OCI-LY1 (cell line): ENCODE results near the gene XYLT1.
A peak's percentile ranks its signal among the peaks of the same experiment; 100 is the strongest.

ENCODE experiments used
- H2AFZ ChIP-seq: fragments of 200-600 bp; sonication (generic), shearing (Covaris generic); 2 replicates; pipeline ENCODE4 v1.6.0; 2014; ENCODE audit warnings: antibody characterized with exemption, mild to moderate bottlenecking, low read length
- H3F3A ChIP-seq: fragments of 200-600 bp; sonication (generic), shearing (Covaris generic); 2 replicates; pipeline ENCODE4 v1.6.0; 2014; ENCODE audit warnings: mild to moderate bottlenecking, antibody characterized with exemption, low read length, moderate library complexity; ENCODE audit not compliant: insufficient read depth
- H3K27ac ChIP-seq: fragments of 200-600 bp; sonication (generic); 2 replicates; pipeline ENCODE4 v1.5.1; 2014; ENCODE audit warnings: low read length, mixed run types, mild to moderate bottlenecking, low read depth; ENCODE audit not compliant: poor library complexity, severe bottlenecking
- H3K27me3 ChIP-seq: fragments of 200-600 bp; sonication (generic); 2 replicates; pipeline ENCODE4 v1.6.0; 2014; ENCODE audit warnings: antibody characterized with exemption, mild to moderate bottlenecking, low read length, moderate library complexity; ENCODE audit not compliant: insufficient read depth
- H3K36me3 ChIP-seq: fragments of 200-600 bp; sonication (generic); 2 replicates; pipeline ENCODE4 v1.6.1; 2014; ENCODE audit warnings: mild to moderate bottlenecking, antibody characterized with exemption, low read length, moderate library complexity, mixed read lengths; ENCODE audit not compliant: insufficient read depth
- H3K4me1 ChIP-seq: fragments of 200-600 bp; sonication (generic); 2 replicates; pipeline ENCODE4 v1.5.1; 2014; ENCODE audit warnings: mild to moderate bottlenecking, low read length, moderate library complexity; ENCODE audit not compliant: insufficient read depth, severe bottlenecking
- H3K4me2 ChIP-seq: fragments of 200-600 bp; sonication (generic), shearing (Covaris generic); 2 replicates; pipeline ENCODE4 v1.6.1; 2014; ENCODE audit warnings: low read length
- H3K4me3 ChIP-seq: fragments of 200-600 bp; sonication (generic); 2 replicates; pipeline ENCODE4 v1.5.1; 2014; ENCODE audit warnings: low read length, low read depth, mild to moderate bottlenecking, mixed read lengths; ENCODE audit not compliant: poor library complexity, severe bottlenecking
- H3K79me2 ChIP-seq: fragments of 200-600 bp; shearing (Covaris generic); 2 replicates; pipeline ENCODE4 v1.6.1; 2016; ENCODE audit warnings: mixed run types, low read length, mixed read lengths; ENCODE audit not compliant: insufficient read depth
- H3K9ac ChIP-seq: fragments of 200-600 bp; sonication (generic), shearing (Covaris generic); 2 replicates; pipeline ENCODE4 v1.6.1; 2014; ENCODE audit warnings: mild to moderate bottlenecking, low read length, mixed read lengths
- H3K9me2 ChIP-seq: fragments of 200-600 bp; sonication (generic), shearing (Covaris generic); 2 replicates; pipeline ENCODE4 v1.6.1; 2014; ENCODE audit warnings: low read depth, mild to moderate bottlenecking, low read length, mixed read lengths
- H3K9me3 ChIP-seq: fragments of 200-600 bp; shearing (Covaris generic); 2 replicates; pipeline ENCODE4 v1.6.1; 2014; ENCODE audit warnings: low read length, mixed read lengths
- H4K20me1 ChIP-seq: fragments of 200-600 bp; sonication (generic), shearing (Covaris generic); 2 replicates; pipeline ENCODE4 v1.6.0; 2016; ENCODE audit warnings: mild to moderate bottlenecking, low read length; ENCODE audit not compliant: insufficient read depth
- CTCF ChIP-seq: fragments of 200-600 bp; sonication (generic), shearing (Covaris generic); IDR thresholded peaks from 2 replicates; pipeline ENCODE4 v1.5.1; 2017; ENCODE audit warnings: mild to moderate bottlenecking, antibody characterized with exemption, low read length, moderate library complexity, mixed read lengths
- EZH2 ChIP-seq: fragments of 200-600 bp; sonication (generic), shearing (Covaris generic); IDR thresholded peaks from 2 replicates; pipeline ENCODE4 v1.8.0; 2017; ENCODE audit warnings: borderline replicate concordance, mixed run types, mild to moderate bottlenecking, antibody characterized with exemption, low read length, moderate library complexity, mixed read lengths

The XYLT1 gene

GRCh38 chr16:17333229-17333628 is 137.5 kb downstream of the XYLT1 start:
- no peaks in the 10 kb centered on the region for H3K9me3 ChIP-seq
- H3F3A ChIP-seq = no peaks in the 10 kb centered on the region
- H3K27me3 ChIP-seq = no peaks in the 10 kb centered on the region
- no peak overlapping the region for H3K4me3 ChIP-seq
- no peak overlapping the region for H3K4me2 ChIP-seq
- H4K20me1 ChIP-seq = no peaks in the 10 kb centered on the region
- peaks cover 18% of the 10 kb centered on the region; the same call in 1 of the 2 replicates for H3K36me3 ChIP-seq
- peaks cover 20% of the 10 kb centered on the region for H3K4me1 ChIP-seq
- TF ChIP-seq EZH2 (no peak), CTCF (no peak)
- H2AFZ ChIP-seq = no peak overlapping the region
- no peaks in the 10 kb centered on the region for H3K9me2 ChIP-seq
- H3K79me2 ChIP-seq = 0 out of 2 replicates have a peak, but pooled peaks cover 5% of the 10 kb centered on the region
- H3K9ac ChIP-seq = no peak overlapping the region
- H3K27ac ChIP-seq = no peak overlapping the region

- peaks cover 18% of the 10 kb centered on the region; the same call in 1 of the 2 replicates for H3K36me3 ChIP-seq
- H3K27me3 ChIP-seq = no peaks in the 10 kb centered on the region
- peaks cover 23% of the 10 kb centered on the region for H3K4me1 ChIP-seq
- no peak for TF ChIP-seq CTCF
- TF ChIP-seq EZH2 = no peak
- no peak overlapping the region for H3K9ac ChIP-seq
- H3K9me2 ChIP-seq = no peaks in the 10 kb centered on the region
- H3K4me2 ChIP-seq = no peak overlapping the region
- no peaks in the 10 kb centered on the region for H3K9me3 ChIP-seq
- peak overlapping the region; percentile 27 for H3K27ac ChIP-seq
- no peak overlapping the region for H3K4me3 ChIP-seq
- H4K20me1 ChIP-seq = no peaks in the 10 kb centered on the region
- no peak overlapping the region for H2AFZ ChIP-seq
- H3K79me2 ChIP-seq = peaks cover 6% of the 10 kb centered on the region; the same call in 1 of the 2 replicates
- no peaks in the 10 kb centered on the region for H3F3A ChIP-seq
Observed at GRCh38 chr16:17331991-17332390, 138.8 kb downstream of the XYLT1 start.

GRCh38 chr16:17331071-17331607 is 139.6 kb downstream of the XYLT1 start:
- Histone ChIP-seq H3K79me2 (peaks cover 8% of the 10 kb centered on the region; the same call in 1 of the 2 replicates), H3K4me1 (peaks cover 23% of the 10 kb centered on the region), H2AFZ (no peak overlapping the region), H3K4me3 (no peak overlapping the region), H3K27me3 (no peaks in the 10 kb centered on the region), H3F3A (no peaks in the 10 kb centered on the region), H3K4me2 (no peak overlapping the region), H4K20me1 (no peaks in the 10 kb centered on the region), H3K27ac (peak overlapping the region; percentile 27), H3K9ac (no peak overlapping the region), H3K9me3 (no peaks in the 10 kb centered on the region), H3K36me3 (peaks cover 11% of the 10 kb centered on the region; the same call in 1 of the 2 replicates), H3K9me2 (no peaks in the 10 kb centered on the region)
- no peak for TF ChIP-seq CTCF
- TF ChIP-seq EZH2 = no peak
